HepG2 (cell line): Measurements from ENCODE around the gene TMEM129. TPM values are rescaled to one million over a fixed set of nuclear protein-coding genes. Genes with fewer than 3 reads are reported as not detected.

Experiments
- CREBL2 ChIP-seq: sonication (generic); formaldehyde crosslinking; IDR thresholded peaks from 2 replicates; pipeline ENCODE4 v1.8.1; 2023; ENCODE audit warnings: missing genetic modification reagents, mild to moderate bottlenecking, borderline replicate concordance
- CTCF ChIP-seq: sonication (generic); formaldehyde crosslinking; IDR thresholded peaks from 2 replicates; pipeline ENCODE4 v1.5.0; 2020; ENCODE audit warnings: mild to moderate bottlenecking, missing genetic modification reagents, moderate library complexity
- ERF ChIP-seq: IDR thresholded peaks from 2 replicates; pipeline ENCODE4 v1.6.1; 2018; ENCODE audit warnings: missing biosample characterization, missing genetic modification reagents
- FOXO4 ChIP-seq: sonication (generic); formaldehyde crosslinking; conservative IDR thresholded peaks from 2 replicates; pipeline ENCODE4 v1.8.1; 2023; ENCODE audit warnings: missing genetic modification reagents
- KAT8 ChIP-seq: IDR thresholded peaks from 2 replicates; pipeline ENCODE4 v1.6.1; 2016; ENCODE audit warnings: missing genetic modification reagents, missing compliant biosample characterization
- MAZ ChIP-seq, 2 experiments: sonication (generic) in 1 of 2; formaldehyde crosslinking in 1 of 2; IDR thresholded peaks; 2 replicates each; pipeline versions ENCODE4 v1.5.0 to v1.6.1; 2012 to 2020; ENCODE audit warnings: low read depth in 2 of 2, mild to moderate bottlenecking in 2 of 2, borderline replicate concordance in 1 of 2, improper control_type of control experiment in 1 of 2, low read length in 1 of 2, missing genetic modification reagents in 1 of 2, moderate library complexity in 1 of 2
- NBN ChIP-seq: fragments of 450-650 bp; conservative IDR thresholded peaks from 2 replicates; pipeline ENCODE4 v1.6.1; 2017
- NFYC ChIP-seq: IDR thresholded peaks from 2 replicates; pipeline ENCODE4 v1.6.1; 2016; ENCODE audit warnings: missing genetic modification reagents, missing compliant biosample characterization
- ZBED4 ChIP-seq: sonication (generic); formaldehyde crosslinking; IDR thresholded peaks from 2 replicates; pipeline ENCODE4 v1.4.0; 2020; ENCODE audit warnings: missing genetic modification reagents, borderline replicate concordance
- ZNF18 ChIP-seq: sonication (generic); formaldehyde crosslinking; IDR thresholded peaks from 2 replicates; pipeline ENCODE4 v1.8.0; 2022; ENCODE audit warnings: mild to moderate bottlenecking, missing genetic modification reagents; ENCODE audit not compliant: insufficient replicate concordance
- ZNF230 ChIP-seq: sonication (generic); formaldehyde crosslinking; IDR thresholded peaks from 2 replicates; pipeline ENCODE4 v1.4.0; 2020; ENCODE audit warnings: mild to moderate bottlenecking, missing genetic modification reagents
- ZNF260 ChIP-seq: sonication (generic); formaldehyde crosslinking; IDR thresholded peaks from 2 replicates; pipeline ENCODE4 v1.4.0; 2020; ENCODE audit warnings: missing genetic modification reagents, low read depth, mild to moderate bottlenecking, borderline replicate concordance
- ZNF501 ChIP-seq: sonication (generic); formaldehyde crosslinking; IDR thresholded peaks from 2 replicates; pipeline ENCODE4 v1.5.1; 2020; ENCODE audit warnings: mild to moderate bottlenecking, moderate library complexity, missing genetic modification reagents
- ZNF772 ChIP-seq: sonication (generic); formaldehyde crosslinking; IDR thresholded peaks from 2 replicates; pipeline ENCODE4 v1.5.0; 2020; ENCODE audit warnings: mild to moderate bottlenecking, missing genetic modification reagents
- ZNF781 ChIP-seq: sonication (generic); formaldehyde crosslinking; IDR thresholded peaks from 2 replicates; pipeline ENCODE4 v1.5.1; 2020; ENCODE audit warnings: borderline replicate concordance, mild to moderate bottlenecking, missing genetic modification reagents; ENCODE audit errors: not compliant biosample characterization
- ZNF800 ChIP-seq: sonication (generic); formaldehyde crosslinking; IDR thresholded peaks from 2 replicates; pipeline ENCODE4 v1.4.0; 2020; ENCODE audit warnings: missing genetic modification reagents
- ZSCAN25 ChIP-seq: sonication (generic); formaldehyde crosslinking; IDR thresholded peaks from 2 replicates; pipeline ENCODE4 v1.8.0; 2022; ENCODE audit warnings: mild to moderate bottlenecking, missing genetic modification reagents
- polyA plus RNA-seq, 8 experiments: library from polyadenylated mRNA; depleted of rRNA in 3 of 8; stranded (reverse) in 7 of 8; unstranded in 1 of 8; fragments of >200 nt; fragmentation: Illumina TruSeq in 4 of 8; extraction: Trizol in 4 of 8; gene quantifications; 2 replicates each; pipeline versions ENCODE4 v1.2.1 to v1.2.3, GENCODE V29; 2011 to 2016; ENCODE audit warnings: low read depth in 4 of 8, missing spikeins in 1 of 8, mixed read lengths in 1 of 8; ENCODE audit not compliant: insufficient read depth in 1 of 8
- total RNA-seq, 5 experiments: library from RNA; depleted of rRNA; stranded (reverse); fragments of >200 nt; fragmentation: Illumina TruSeq; extraction: Trizol; gene quantifications; 2 replicates each; pipeline ENCODE4 v1.2.3, GENCODE V29; 2016; ENCODE audit warnings: low read depth in 1 of 5

The TMEM129 gene
- total and polyA plus RNA-seq, 2 of the 13 experiments (the other 11 are each of a cell fraction or from before 2014, with no cell fraction given): 19.0 to 25.8 TPM

- TF ChIP-seq FOXO4 (CRISPR knock-in tag): no peak
- TF ChIP-seq ZNF501: no peak
- 0 out of 2 replicates have a peak, but pooled peaks have one; percentile 55 for TF ChIP-seq ZNF260 (CRISPR knock-in tag)
- no peak for TF ChIP-seq ZNF18 (CRISPR knock-in tag)
- TF ChIP-seq ERF (CRISPR knock-in tag): peak; percentile 58; the same call in 1 of the 2 replicates
- TF ChIP-seq CTCF (CRISPR knock-in tag): peak; percentile 95
- no peak for TF ChIP-seq ZNF772 (CRISPR knock-in tag)
- no peak for TF ChIP-seq ZNF230 (CRISPR knock-in tag)
- TF ChIP-seq NBN: no peak
- TF ChIP-seq ZNF781: no peak
- TF ChIP-seq ZSCAN25 (CRISPR knock-in tag): peak; percentile 58; the same call in 1 of the 2 replicates
- peak; percentile 43; the same call in 1 of the 2 replicates for TF ChIP-seq KAT8 (CRISPR knock-in tag)
- 0 out of 2 replicates have a peak, but pooled peaks have one; percentile 18 for TF ChIP-seq ZBED4
- peak; percentile 40; the same call in 1 of the 2 replicates for TF ChIP-seq MAZ (IDR thresholded peaks at IDR 0.05; ENCODE audit: borderline replicate concordance, low read depth, low read length)
- TF ChIP-seq MAZ (CRISPR knock-in tag; IDR thresholded peaks at IDR 0.05; ENCODE audit: low read depth): 0 out of 2 replicates have a peak, but pooled peaks have one; percentile 32
- TF ChIP-seq NFYC (CRISPR knock-in tag): no peak
- TF ChIP-seq CREBL2: no peak
- TF ChIP-seq ZNF800 (CRISPR knock-in tag): no peak
Observed at GRCh38 chr4:1748465-1748995, 27.4 kb upstream of the TMEM129 start (continued).
